NB4 (cell line): ENCODE results near the gene AVL9.

Experiments
- DNase-seq: peaks from one replicate; pipeline ENCODE4 v3.0.0; 2010; ENCODE audit warnings: low read depth
- H3K4me3 ChIP-seq: one replicate; pipeline ENCODE4 v1.5.1; 2011; ENCODE audit warnings: mild to moderate bottlenecking, low read depth, low read length, moderate library complexity
- MYC ChIP-seq: IDR thresholded peaks from 2 replicates; pipeline ENCODE4 v1.6.1; 2011; ENCODE audit warnings: low read depth, low read length
- POLR2A ChIP-seq: IDR thresholded peaks from 2 replicates; pipeline ENCODE4 v1.6.1; 2011; ENCODE audit warnings: mild to moderate bottlenecking; ENCODE audit not compliant: insufficient read length; ENCODE audit errors: extremely low read depth
- TF ChIP-seq, protein P1 (sequence below): IDR thresholded peaks from one replicate; pipeline ENCODE4 v1.5.1; 2012; ENCODE audit warnings: low read depth, low read length
- TF ChIP-seq, protein P2 (sequence below): IDR thresholded peaks from 2 replicates; pipeline ENCODE4 v1.6.1; 2011; ENCODE audit warnings: low read depth, low read length

The AVL9 gene

DNA sequence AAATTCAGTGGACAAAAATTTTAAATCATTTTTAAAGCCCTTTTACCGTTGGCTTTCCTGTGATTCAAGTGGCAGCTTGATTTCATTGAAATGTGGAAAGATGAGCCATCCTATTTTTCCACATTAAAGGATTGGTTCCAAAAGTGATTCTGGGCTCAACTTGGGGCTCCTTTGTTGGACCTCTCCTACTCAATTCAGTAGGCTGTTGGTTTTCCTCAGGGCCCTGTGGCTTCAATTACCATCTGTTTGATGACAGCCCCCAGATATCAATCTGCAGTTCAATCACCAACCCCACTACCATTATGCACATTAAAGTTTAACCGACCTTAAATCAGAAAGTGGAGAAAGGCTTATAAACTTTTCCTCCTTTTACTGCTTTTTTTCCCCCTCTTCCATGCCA lies 47.3 kb downstream of the AVL9 start:
- no peak for DNase-seq
- no peak overlapping the region for H3K4me3 ChIP-seq
- TF ChIP-seq MYC (no peak), POLR2A (no peak)
- TF ChIP-seq, protein P1, sequence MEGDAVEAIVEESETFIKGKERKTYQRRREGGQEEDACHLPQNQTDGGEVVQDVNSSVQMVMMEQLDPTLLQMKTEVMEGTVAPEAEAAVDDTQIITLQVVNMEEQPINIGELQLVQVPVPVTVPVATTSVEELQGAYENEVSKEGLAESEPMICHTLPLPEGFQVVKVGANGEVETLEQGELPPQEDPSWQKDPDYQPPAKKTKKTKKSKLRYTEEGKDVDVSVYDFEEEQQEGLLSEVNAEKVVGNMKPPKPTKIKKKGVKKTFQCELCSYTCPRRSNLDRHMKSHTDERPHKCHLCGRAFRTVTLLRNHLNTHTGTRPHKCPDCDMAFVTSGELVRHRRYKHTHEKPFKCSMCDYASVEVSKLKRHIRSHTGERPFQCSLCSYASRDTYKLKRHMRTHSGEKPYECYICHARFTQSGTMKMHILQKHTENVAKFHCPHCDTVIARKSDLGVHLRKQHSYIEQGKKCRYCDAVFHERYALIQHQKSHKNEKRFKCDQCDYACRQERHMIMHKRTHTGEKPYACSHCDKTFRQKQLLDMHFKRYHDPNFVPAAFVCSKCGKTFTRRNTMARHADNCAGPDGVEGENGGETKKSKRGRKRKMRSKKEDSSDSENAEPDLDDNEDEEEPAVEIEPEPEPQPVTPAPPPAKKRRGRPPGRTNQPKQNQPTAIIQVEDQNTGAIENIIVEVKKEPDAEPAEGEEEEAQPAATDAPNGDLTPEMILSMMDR = no peak
- TF ChIP-seq, protein P2, sequence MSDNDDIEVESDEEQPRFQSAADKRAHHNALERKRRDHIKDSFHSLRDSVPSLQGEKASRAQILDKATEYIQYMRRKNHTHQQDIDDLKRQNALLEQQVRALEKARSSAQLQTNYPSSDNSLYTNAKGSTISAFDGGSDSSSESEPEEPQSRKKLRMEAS = no peak

DNA sequence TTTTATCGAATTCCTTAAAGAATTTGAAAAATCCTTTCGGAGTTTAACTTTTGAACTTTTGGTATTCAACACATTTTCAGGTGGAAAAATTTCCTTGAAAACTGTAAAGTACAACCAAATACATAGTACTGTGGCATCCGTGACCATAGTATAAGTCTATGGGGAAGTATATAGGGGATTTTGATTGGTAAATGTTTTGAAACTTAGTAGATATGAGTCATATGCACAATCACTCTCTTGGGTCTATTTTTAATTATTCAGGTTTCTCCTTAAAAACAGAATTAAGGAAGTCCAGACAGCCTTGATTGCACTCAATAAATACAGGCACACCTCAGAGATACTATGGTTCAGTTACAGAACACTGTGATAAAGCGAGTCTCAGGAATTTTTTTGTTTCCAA lies 64.2 kb downstream of the AVL9 start:
- peak; percentile 52 for DNase-seq
- no peak overlapping the region for H3K4me3 ChIP-seq
- TF ChIP-seq, protein P1 = no peak
- TF ChIP-seq MYC (no peak), POLR2A (no peak)
- TF ChIP-seq, protein P2 = no peak

DNA sequence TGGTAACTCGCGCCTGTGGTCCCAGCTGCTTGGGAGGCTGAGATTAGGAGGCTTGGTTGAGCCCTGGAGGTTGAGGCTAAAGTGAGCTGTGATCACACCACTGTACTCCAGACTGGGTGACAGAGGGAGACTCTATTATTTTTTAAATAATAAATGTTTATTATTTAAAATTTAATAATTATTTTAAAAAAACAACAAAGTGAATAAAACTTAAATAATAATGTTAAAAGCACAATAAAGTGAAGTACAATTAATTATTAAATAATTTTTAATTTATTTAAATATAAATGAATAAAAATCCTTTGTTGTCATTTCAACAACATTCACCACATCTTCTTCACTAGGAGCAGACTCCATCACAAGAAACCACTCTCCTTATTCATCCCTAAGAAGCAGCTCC lies 64.8 kb downstream of the AVL9 start:
- no peak for TF ChIP-seq MYC
- no peak for TF ChIP-seq POLR2A
- TF ChIP-seq, protein P1 = no peak
- TF ChIP-seq, protein P2 = no peak
- H3K4me3 ChIP-seq = no peak overlapping the region
- DNase-seq = no peak

DNA sequence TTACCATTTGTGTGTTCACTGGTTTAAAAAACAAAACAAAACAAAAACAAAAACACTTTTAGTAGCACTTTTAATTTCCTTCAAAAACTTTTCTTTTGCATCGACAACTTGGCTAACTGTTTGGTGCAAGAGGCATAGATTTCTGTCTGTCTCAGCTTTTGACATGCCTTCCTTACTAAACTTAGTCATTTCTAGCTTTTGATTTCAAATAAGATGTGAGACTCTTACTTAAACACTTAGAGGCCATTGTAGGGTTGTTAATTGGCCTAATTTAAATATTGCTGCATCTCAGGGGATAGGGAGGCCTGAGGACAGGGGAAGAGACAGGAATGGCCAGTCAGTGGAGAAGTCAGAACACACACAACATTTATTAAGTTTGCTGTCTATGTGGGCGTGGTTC lies 66.3 kb downstream of the AVL9 start:
- TF ChIP-seq MYC (no peak), POLR2A (no peak)
- TF ChIP-seq, protein P2 = no peak
- TF ChIP-seq, protein P1 = no peak
- no peak overlapping the region for H3K4me3 ChIP-seq
- no peak for DNase-seq

DNA sequence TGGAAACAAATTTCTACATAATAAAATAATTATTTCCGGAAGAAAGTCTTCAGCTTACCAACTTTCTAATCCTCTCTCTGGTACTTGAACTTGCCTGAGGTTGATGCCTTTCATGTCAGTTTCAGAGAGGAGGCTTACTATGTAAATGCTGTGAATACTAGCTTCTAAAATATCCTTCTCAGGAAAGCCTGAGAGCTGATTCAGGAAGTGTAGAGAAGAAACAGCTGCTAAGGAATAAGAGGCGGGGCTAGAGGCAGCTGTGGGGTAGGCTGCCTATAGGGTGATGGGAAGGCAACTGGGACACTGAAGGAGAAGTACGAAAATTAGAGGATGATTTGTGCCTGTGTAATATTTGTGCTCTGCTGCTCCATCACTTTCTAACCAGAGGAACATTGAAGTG lies 69.3 kb downstream of the AVL9 start:
- no peak for DNase-seq
- TF ChIP-seq MYC (no peak), POLR2A (no peak)
- TF ChIP-seq, protein P1 = no peak
- TF ChIP-seq, protein P2 = no peak
- H3K4me3 ChIP-seq = no peak overlapping the region
